MCF 10A (cell line): ENCODE measurements around the gene AIFM2. TPM values are rescaled to one million over a fixed set of nuclear protein-coding genes. Genes with fewer than 3 reads are reported as not detected.
A peak's percentile ranks its signal among the peaks of the same experiment; 100 is the strongest.
"Not testable (repeated sequence)": the region's sequence is repeated elsewhere in the genome, so short reads cannot be mapped to it uniquely, and the experiment has no call there.

Experiments
- BruUV-seq: library from RNA; stranded (reverse); fragments of 400-500 nt; replicated peaks from 2 replicates; lab custom pipeline; 2021; lab: Mats Ljungman, UMichigan
- CTCF ChIA-PET: fragments of 300-600 bp; sonication (Branson Sonifier 250); formaldehyde crosslinking; extraction: SDS; loops from one replicate; lab custom pipeline; 2021; ENCODE audit warnings: antibody characterized with exemption, inconsistent platforms; lab: Yijun Ruan, JAX
- POLR2A ChIA-PET: fragments of 300-600, 350-650 bp; sonication (Branson Sonifier 250); formaldehyde crosslinking; extraction: SDS; loops from one replicate; lab custom pipeline; 2020; ENCODE audit warnings: antibody characterized with exemption, inconsistent platforms; lab: Yijun Ruan, JAX
- DNase-seq: peaks from one replicate; pipeline ENCODE4 v3.0.0-alpha.2; 2018; ENCODE audit not compliant: unreplicated experiment
- H3K27ac Mint-ChIP-seq: one replicate; pipeline ENCODE4 v1.8.0; 2022; ENCODE audit warnings: mild to moderate bottlenecking, low read depth, mixed read lengths; ENCODE audit not compliant: unreplicated experiment
- H3K27me3 Mint-ChIP-seq: one replicate; pipeline ENCODE4 v1.8.0; 2022; ENCODE audit warnings: mixed read lengths; ENCODE audit not compliant: insufficient read depth, unreplicated experiment
- H3K36me3 Mint-ChIP-seq: one replicate; pipeline ENCODE4 v1.8.0; 2022; ENCODE audit warnings: mild to moderate bottlenecking, moderate library complexity, mixed read lengths; ENCODE audit not compliant: insufficient read depth, unreplicated experiment
- H3K4me1 Mint-ChIP-seq: one replicate; pipeline ENCODE4 v1.8.0; 2022; ENCODE audit warnings: mixed read lengths; ENCODE audit not compliant: insufficient read depth, unreplicated experiment
- H3K4me3 Mint-ChIP-seq: one replicate; pipeline ENCODE4 v1.8.0; 2022; ENCODE audit warnings: mild to moderate bottlenecking, moderate library complexity, mixed read lengths; ENCODE audit not compliant: unreplicated experiment
- H3K9me3 Mint-ChIP-seq: one replicate; pipeline ENCODE4 v1.8.0; 2022; ENCODE audit warnings: mixed read lengths; ENCODE audit not compliant: unreplicated experiment
- CTCF ChIP-seq: fragments of 200-600 bp; IDR thresholded peaks from one replicate; pipeline ENCODE4 v1.8.0; 2022; ENCODE audit warnings: antibody characterized with exemption, mild to moderate bottlenecking; ENCODE audit not compliant: unreplicated experiment
- intact Hi-C: fragments of 100-400 bp; cut with micrococcal nuclease; formaldehyde crosslinking; loops from 2 replicates; pipeline ENCODE4 v1.14.1; 2022
- total RNA-seq: library from RNA; stranded (reverse); gene quantifications from 2 replicates; pipeline ENCODE4 v1.2.3, GENCODE V29; 2022

Gene AIFM2
- total RNA-seq, 1 experiment from 2014 or later, result 19.2 TPM

GRCh38 chr10:70087616-70088307, 44.9 kb downstream of the AIFM2 start:
- BruUV-seq, result no TSS peak
- H3K4me1 Mint-ChIP-seq, result no peaks in the 10 kb centered on the region
- no peak overlapping the region for H3K27ac Mint-ChIP-seq
- H3K4me3 Mint-ChIP-seq, result no peak overlapping the region
- TF ChIP-seq CTCF, result no peak
- DNase-seq, result no peak
- H3K36me3 Mint-ChIP-seq, result peaks cover 13% of the 10 kb centered on the region
- ChIA-PET CTCF (no interaction called here), POLR2A (no interaction called here)
- intact Hi-C loops, result no loop called here
- no peaks in the 10 kb centered on the region for H3K9me3 Mint-ChIP-seq
- H3K27me3 Mint-ChIP-seq, result no peaks in the 10 kb centered on the region

GRCh38 chr10:70085975-70086613, 46.5 kb downstream of the AIFM2 start:
- no peak for DNase-seq
- ChIA-PET CTCF (interaction anchor here (0.7 kb wide), 1 partner anchor 30 kb away, joined by 4 read pairs; no protein-coding TSS in a partner anchor), POLR2A (interaction anchor here (1.0 kb wide), 1 partner anchor 8 kb away, joined by 4 read pairs; no protein-coding TSS in a partner anchor)
- Mint-ChIP-seq H3K4me1 (no peaks in the 10 kb centered on the region), H3K27ac (no peak overlapping the region), H3K9me3 (no peaks in the 10 kb centered on the region), H3K36me3 (peaks cover 6% of the 10 kb centered on the region), H3K4me3 (no peak overlapping the region), H3K27me3 (no peaks in the 10 kb centered on the region)
- BruUV-seq, result no TSS peak
- TF ChIP-seq CTCF, result no peak
- intact Hi-C loops, result no loop called here

- H3K36me3 Mint-ChIP-seq, result peaks cover 7% of the 10 kb centered on the region
- ChIA-PET CTCF (interaction anchor here (0.7 to 1.2 kb wide), 3 partner anchors 11 to 284 kb away, joined by 3 to 5 read pairs (median 4); no protein-coding TSS in a partner anchor), POLR2A (no interaction called here)
- intact Hi-C loops, result no loop called here
- no peaks in the 10 kb centered on the region for H3K27me3 Mint-ChIP-seq
- no TSS peak for BruUV-seq
- no peak overlapping the region for H3K4me3 Mint-ChIP-seq
- DNase-seq, result no peak
- H3K9me3 Mint-ChIP-seq, result no peaks in the 10 kb centered on the region
- H3K27ac Mint-ChIP-seq, result no peak overlapping the region
- TF ChIP-seq CTCF, result peak; percentile 13
- H3K4me1 Mint-ChIP-seq, result no peaks in the 10 kb centered on the region
These were observed 48.4 kb downstream of the AIFM2 start for GRCh38 chr10:70084189-70084588.

GRCh38 chr10:70080789-70081188, 51.8 kb downstream of the AIFM2 start:
- intact Hi-C loops, H3K4me3 Mint-ChIP-seq, H3K27ac Mint-ChIP-seq, H3K36me3 Mint-ChIP-seq, H3K9me3 Mint-ChIP-seq, POLR2A ChIA-PET, DNase-seq, BruUV-seq, H3K27me3 Mint-ChIP-seq: not testable (repeated sequence)
- peaks cover 11% of the 10 kb centered on the region for H3K4me1 Mint-ChIP-seq
- CTCF ChIA-PET, result interaction anchor here (0.6 to 3.0 kb wide), 4 partner anchors 29 to 126 kb away, joined by 3 to 12 read pairs (median 3); no protein-coding TSS in a partner anchor
